Posterior vena cava (tissue), 2 donors: Measurements from ENCODE around the gene PHF12. TPM values are rescaled to one million over a fixed set of nuclear protein-coding genes. Genes with fewer than 3 reads are reported as not detected.

Experiments
- DNase-seq: peaks from one replicate; pipeline ENCODE4 v3.0.0-alpha.2; 2020; ENCODE audit warnings: low spot score
- intact Hi-C, 2 donors: fragments of 100-400 bp; cut with DNase I; formaldehyde crosslinking; loops; one replicate each; pipeline versions ENCODE4 v1.14.1 to v1.14.2; 2022 to 2023
- total RNA-seq, 2 donors: library from RNA; stranded (reverse); fragmentation: NEBNext Ultra II Directional; extraction: Animal tissue kit (Norgen Biotek cat#: 25700); gene quantifications; one replicate each; pipeline ENCODE4 v1.2.1, GENCODE V29; 2021
- donor health status: DM: yes; HTN: yes; CAD: no.
- donor health status: DM: yes; HTN: yes; CAD: no.

PHF12 gene
- total RNA-seq, 2 donors from 2014 or later: 26.7 to 32.3 TPM

DNA sequence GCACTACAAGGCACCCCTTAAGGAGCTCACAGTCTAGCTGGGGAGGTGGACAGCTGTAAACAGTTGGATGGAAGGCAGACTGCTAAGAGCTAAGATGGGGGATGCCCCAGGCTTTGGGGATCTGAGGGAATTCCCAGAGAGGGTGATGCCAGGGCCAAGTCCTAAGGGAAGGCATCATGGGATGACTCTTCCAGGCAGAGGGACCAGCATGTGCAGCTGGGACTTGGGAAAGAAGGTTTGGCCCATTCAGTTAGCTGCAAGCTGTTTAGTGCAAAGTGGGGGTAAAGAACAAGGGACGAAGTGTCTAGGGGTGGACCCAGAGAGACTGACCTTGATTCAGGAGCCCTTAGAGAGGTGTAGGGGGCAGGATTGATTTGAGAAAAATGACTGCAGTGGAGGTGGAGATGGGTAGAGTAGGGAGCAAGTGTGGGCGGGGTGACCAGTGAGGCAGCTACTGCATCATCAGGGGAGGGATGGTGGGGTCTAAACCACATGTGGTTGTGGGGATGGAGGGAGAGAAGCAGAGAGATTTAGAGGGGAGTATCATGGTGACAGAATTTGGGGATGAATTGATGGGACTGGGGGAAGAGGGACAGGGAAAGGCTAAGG is 27.1 kb upstream of the PHF12 start:
- no peak for DNase-seq
- intact Hi-C loops: no loop called here

DNA sequence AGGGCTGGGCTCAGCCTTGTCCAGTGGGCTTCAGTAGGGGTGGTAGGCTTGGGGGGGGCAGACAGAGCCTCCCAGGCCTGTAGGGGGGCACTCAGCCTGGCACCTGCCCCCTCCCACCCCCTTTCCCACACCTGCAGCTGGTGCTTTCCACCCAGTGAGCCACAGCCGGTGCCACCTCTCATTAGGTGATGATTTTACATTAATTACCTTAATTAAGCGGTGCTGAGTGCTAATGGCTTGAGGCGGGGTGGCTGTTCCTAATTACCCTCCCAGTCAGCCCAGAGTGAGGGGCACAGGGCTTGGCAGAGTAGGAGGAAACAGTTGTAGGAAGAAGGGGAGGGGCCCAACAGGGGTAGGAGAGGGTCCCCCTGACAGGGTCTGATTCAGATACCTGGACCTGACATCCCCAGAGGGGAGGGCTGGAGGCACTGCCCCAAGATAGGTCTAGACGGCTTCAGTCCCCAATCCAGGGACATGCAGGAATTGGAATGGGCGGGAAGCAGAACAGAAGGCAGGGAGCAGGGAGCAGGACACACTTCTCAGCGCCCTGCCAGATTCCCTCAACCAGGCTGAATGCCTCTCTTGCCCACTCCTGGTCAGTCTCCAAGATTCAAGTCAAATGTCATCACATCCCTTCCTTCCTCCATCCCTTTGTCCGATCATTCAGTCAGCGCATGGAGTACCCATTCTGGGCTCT is 26.5 kb upstream of the PHF12 start:
- DNase-seq: no peak
- intact Hi-C loops: no loop called here

DNA sequence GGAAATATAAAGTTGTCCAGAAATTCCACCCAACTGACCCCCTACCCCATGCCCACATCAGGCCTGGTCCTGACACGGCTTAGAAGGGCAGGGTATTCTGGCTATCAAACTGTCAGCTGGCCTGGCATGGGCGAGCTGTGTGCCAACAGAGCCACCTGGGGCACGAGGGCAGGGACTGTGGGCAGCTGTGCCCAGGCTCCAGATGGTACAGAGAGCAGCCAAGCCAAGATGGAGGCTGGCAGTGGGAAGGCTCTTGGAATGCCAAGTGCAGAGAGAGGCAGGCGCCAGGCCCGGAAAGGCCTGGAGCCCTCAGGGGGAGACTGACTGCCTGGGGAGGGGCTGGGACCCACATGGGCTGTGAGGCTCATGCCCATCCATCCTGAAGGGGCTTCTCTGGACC is 24.3 kb upstream of the PHF12 start:
- intact Hi-C loops: no loop called here
- DNase-seq: no peak

DNA sequence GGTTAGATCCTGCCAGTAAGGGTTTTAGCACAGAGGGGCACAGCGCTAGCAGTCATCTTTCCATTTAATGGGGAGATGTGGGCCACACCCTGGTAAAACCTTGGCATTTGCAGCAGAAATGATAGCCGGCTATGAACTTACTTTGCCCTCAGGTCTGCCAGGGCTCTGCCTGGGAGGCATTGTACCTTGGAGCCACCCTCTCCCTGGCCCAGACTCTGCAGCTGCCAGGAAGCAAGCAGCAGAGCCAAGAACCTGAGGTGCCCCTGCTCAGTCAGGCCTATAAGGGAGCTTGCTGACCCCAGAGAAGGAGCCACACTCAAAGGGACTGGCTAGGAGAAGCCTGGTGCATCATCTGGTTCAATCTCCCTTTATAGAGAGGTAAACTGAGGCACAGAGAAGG is 23.7 kb upstream of the PHF12 start:
- intact Hi-C loops: no loop called here
- DNase-seq: no peak

DNA sequence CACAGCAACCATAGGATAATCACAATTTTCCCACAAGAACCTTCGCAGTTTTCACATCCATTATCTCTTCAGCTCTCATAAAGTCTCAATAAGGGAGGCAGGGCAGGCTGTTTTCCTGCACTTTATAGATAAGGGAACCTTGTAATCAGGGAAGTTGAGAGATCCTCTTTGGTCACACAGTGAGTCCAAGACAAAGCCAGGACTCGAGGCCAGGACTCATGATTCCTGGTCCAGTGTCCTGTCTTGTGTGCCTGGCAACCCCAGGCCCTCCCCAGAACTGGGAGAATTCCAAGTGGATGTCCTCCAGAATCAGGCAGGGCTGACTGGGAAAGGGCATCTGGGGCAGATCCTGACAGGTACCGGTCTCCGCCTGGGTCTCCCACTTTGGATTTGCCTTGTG is 23.1 kb upstream of the PHF12 start:
- intact Hi-C loops: no loop called here
- no peak for DNase-seq

DNA sequence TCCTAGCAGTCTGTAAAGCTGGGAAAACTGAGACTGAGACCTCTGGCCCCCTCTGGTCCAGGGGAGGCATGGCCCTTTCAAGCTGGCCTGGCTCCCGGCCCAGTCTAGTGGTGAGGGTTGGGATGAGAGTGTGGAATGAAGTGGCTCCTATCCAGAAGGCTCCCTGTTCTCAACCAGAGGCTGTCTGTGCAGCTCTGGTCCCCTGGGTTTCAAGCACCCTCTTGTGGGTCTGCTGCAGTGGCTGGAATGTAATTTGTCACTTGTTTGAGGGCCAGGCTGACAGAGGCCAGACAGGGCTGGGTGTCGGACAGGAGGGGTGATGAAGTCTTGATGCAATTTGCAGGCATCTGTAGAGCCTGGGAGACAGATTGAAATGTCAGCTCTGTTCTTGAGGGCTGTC is 22.1 kb upstream of the PHF12 start:
- no peak for DNase-seq
- intact Hi-C loops: no loop called here

DNA sequence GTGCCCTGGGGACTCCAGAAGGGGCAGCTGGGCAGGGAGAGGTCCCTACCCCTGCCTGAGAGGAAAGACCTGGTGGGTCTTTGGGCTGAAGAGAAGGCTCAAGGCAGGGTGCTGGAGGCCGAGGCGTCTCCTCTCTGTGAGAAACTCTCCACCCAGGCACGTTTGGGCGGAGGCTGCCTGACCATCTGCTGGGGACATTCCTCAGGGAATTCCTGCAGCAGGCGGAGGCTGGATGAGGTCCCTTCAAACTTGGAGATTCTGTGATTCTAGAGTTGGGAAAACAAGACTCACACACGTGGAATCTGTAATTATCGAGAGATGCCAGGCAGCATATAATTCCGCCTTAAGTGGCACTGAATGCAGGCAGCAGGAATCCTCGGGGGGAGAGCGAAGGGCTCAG is 21.1 kb upstream of the PHF12 start:
- no peak for DNase-seq
- intact Hi-C loops: no loop called here

DNA sequence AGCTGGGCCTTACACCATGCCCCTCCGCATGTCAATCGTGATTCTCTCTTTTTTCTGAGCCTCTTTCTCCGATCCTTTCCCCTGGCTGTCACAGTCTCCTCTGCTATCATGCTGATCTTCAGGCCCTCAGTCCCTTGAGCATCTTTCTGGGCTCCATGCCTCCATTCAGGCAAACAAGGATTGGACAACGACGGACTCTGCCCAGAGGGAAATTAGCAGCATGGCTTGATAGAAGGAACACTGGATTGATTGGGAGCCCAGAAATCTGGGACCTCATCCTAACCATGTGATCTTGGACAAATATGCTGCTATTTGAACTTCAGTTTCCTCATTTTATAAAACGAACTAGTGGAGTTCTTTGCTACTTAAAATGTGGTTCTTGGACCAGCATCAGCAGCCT is 19.6 kb upstream of the PHF12 start:
- intact Hi-C loops: no loop called here
- DNase-seq: no peak

DNA sequence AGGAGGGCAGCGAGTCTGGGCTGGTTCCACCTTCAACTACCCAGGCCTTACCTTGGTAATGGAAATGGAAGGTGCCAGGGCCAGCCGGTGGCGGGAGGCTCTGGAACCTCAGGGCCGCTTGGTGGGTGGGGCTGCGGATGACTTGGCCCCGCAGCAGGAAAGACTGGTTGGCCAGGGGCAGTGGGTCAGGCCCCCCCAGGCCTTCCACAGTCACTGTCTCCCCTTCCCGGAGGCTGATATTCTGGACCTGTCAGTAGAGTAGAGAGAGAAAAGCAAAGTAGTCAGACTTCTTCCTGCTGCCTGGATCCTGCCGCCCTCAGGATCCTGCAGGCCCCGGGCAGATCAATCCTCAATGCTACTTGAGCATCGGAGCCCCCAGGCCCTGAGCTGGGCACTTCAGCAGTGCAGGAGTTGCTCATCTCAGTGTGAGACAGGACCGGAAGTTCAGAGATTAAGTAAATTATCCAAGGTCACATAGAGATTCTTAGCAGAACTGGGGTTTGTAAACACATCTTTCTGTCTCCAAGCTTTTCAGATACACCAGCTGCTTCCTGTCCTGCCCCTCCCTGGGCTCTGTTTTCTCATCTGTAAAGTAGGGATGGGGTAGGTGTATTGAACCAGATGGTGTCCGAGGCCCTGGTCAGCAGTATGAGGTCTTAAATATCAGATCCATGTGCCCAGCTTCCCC is 18.5 kb upstream of the PHF12 start:
- no peak for DNase-seq
- intact Hi-C loops: loop anchor here in 1 of 2 donors (5.0 kb wide), 1 partner anchor 142 kb away; no protein-coding TSS in a partner anchor

DNA sequence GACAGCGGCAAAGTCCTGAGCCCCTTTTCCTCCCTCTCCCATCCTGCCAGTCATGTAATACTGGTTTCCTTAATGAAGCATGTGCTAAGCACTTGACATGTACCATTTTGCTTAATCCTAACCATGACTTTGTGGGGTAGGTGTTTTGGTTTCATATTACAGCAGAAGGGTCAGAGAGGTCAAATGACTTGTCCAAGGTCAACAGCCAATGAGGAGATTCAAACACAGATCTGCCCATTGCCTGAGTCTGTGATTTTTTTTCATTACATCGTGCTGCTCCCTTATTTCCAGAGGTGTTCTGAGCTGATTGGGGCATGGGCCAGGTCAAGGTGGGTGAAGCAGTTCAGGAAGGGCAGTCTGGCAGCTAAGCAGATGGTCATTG is 17.6 kb upstream of the PHF12 start:
- DNase-seq: no peak
- intact Hi-C loops: loop anchor here in 1 of 2 donors (5.0 kb wide), 1 partner anchor 143 kb away; no protein-coding TSS in a partner anchor

DNA sequence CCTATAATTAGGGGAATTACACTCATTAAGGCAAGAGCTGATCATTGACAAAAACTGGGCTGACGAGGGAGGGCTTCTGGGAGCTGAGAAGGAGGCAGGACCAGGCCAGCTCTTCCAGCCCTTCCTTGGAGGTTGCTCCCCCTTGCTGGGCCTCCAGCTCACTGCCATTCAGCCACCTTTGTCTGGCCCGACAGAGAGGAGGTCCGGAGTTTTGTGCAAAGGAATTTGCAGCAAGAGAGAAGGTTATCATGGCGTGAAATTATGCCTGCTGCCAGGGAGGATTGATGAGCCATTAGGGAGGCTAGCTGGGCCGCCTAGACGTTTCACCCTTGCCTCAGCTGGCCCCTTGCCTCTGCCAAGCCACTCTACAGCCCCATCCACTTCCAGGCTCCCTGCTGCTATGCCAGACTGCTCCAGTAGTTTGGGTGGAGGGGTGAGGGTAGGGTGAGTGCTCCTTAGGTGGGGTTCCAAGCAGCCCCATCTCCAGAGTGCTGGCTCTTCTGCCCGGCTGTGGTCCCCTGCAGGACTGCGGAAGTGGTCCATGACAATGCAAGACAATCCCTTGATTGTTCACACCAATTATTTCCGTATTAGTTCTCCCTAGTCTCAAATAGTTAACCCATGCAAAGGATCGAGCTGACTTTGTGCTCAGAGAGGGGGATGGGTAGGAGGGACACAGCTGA is 17.1 kb upstream of the PHF12 start:
- intact Hi-C loops: loop anchor here in 1 of 2 donors (5.0 kb wide), 1 partner anchor 144 kb away; no protein-coding TSS in a partner anchor
- DNase-seq: no peak

DNA sequence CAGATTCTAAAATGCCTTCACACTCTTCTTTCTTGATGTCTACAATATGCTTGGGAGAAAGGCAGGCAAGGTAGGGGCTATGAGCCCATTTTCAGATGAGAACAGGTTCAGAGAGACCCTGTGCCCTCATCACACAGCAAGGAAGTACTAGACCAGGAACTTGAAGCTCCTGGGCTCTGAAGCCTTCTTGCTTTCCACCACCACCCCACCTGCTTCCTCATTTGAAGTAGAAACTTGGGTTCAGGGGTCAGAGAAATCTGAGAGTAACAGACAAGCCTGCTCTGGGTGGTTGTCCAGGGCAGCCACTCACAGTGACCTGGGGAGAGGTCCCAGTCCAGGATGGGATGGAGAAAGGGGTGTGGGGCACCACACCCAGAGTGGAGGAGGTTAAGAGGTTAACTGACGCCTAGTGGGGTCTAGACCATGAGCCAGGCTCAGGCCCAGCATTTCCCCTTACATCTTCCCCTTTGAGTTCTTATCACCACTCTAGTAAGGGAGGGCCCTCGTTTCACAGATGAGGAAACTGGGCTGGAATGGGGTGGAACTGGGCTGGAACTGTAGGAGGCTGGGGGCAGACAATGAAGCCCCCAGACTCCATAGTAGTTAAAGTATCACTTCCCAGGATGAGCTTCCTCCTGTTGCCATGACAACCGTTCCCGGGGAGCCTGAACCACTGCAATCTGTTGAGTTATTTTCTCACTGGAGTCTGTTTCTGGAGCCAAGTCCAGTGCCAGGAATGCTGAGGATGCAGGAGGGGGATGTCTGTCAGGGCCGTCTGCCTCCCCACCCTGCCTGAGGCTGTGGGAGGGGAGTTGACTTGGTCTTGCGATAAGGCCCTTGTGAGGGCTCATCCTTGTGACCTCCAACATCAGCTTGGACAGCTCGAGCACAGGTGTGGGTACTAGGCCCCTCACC is 16.2 kb upstream of the PHF12 start:
- intact Hi-C loops: loop anchor here (2.0 to 5.0 kb wide), 2 partner anchors 145 kb away; no protein-coding TSS in a partner anchor
- no peak for DNase-seq

DNA sequence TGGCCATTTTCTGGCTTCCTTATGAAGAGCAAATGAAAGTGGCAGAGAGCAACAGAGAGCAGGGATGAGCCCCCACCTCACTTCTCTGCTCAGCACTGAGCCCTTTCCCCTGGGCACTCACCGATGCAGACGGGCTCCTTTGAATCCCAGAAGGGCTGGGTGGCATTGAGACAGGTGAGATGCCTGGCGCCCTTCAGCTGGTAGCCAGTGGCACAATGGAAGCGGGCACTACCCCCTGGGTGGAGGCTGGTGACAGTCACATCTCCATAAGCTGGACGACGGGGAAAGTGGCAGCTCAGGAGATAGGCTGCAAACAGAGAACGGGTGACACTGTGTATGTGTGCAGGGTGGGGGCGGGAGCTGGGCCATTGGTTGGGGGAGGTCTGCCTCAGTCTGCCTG is 12.5 kb upstream of the PHF12 start:
- DNase-seq: peak; percentile 42
- intact Hi-C loops: no loop called here

DNA sequence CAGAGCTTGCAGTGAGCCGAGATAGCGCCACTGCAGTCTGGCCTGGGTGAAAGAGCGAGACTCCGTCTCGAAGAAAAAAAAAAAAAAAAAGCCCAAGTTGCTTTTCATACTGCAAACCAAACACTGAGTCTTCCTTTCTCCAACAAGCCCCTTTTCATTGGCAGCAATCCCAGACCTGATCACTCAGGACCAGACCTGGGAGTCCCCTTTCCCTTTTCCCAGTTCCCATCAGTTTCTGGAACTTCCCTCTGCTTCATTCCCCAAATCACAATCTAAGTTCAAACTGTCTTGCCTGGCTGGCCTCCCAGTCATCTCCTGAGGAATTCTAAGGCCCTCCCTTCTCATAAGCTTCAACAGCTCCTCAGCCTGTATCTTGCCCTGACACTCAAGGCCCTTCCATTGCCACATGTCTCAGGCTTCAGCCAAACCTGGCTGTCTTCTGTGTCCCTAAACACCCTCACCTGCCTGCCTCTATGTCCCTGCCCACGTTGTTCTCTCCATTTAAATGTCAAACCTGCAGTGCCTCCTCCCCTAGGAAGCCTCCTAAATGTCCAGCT is 11.8 kb upstream of the PHF12 start:
- intact Hi-C loops: no loop called here

DNA sequence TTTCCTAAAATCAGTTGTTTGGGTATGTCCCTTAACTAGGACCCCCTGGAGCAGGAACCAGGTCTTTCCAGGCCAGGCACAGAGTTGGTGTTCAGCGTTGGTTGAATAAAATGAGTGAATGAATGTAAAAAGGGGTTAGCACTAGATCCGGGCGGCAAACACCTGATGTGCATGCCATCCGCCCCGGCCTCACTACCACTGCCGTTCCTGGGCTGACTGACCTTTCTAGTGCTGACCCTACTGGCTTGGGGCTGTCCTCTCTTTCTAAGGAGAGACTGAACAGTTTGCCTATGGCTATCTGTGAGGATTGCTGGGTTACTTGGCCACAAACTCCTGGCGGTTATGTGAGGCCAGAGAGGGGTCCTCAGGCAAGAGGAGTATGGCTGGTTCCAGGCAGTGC is 10.1 kb upstream of the PHF12 start:
- DNase-seq: peak; percentile 68

More for the DNA sequence above, 11.8 kb upstream of the PHF12 start:
- DNase-seq: peak; percentile 4

DNA sequence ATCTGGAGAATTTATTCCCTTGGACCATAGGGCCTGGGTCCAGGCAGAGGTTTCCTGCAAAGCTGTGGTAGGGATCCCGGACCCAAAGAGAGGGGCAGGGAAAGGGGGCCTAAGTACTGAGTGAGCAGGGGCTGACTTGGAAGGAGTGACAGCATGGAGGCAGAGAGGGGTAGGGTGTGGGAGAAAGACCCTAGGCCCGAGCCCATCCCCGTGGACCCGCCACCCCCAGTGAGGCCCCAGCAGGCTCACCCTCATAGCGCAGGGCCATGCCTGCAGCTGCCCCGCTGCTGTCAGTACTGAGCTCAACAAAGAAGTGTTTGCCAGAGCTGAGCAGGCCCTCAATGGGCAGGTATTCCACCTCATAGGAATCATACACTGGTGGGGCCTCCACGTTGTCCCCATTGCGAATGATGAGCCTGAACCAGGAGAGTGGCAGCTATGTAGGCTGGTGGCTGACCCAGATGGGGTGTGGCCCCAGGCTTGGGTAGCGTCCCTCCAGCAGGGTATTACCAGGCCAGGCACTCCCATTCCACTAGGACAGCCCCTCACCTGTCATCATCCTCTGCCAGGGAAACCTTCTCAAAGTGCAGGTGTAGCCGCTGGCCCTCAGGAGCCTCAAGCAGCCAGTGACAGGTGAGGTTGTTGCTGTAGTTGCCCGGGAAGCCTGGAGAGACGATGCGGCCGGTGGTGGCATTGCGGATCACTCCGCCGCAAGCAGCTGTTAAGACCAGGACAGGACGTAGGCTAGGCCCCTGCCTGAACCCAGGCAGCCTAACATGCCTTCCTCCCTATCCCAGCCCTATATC is 9.1 kb upstream of the PHF12 start:
- peak; percentile 51 for DNase-seq

More for the DNA sequence above, 10.1 kb upstream of the PHF12 start:
- intact Hi-C loops: no loop called here

DNA sequence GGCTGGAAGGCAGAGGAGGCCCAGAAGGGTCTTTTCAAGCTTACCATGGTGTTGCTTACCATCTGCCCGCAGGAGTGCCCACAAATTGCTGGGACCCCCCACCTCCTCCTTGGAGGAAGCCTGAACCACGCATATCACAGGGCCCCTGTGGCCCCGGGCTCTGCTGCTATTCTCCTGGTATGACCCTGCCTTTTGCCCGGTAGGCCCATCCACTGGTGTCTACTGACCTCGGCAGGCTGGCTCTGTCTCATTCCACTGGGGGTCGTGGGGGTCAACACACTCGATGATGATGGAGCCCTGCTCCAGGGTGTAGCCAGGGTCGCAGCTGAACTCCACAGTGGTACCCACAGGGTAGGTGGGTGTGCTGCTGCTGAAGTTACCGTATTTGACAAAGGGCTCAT is 8.2 kb upstream of the PHF12 start:
- intact Hi-C loops: no loop called here

More for the DNA sequence above, 9.1 kb upstream of the PHF12 start:
- intact Hi-C loops: no loop called here

More for the DNA sequence above, 8.2 kb upstream of the PHF12 start:
- no peak for DNase-seq
